Ishikawa (cell line): Measurements from ENCODE around the gene UQCC5.

Experiments
- CREB1 ChIP-seq: IDR thresholded peaks from 2 replicates; pipeline ENCODE4 v1.6.1; 2012; ENCODE audit warnings: low read depth
- TAF1 ChIP-seq: IDR thresholded peaks from 2 replicates; pipeline ENCODE4 v1.6.1; 2012; ENCODE audit warnings: low read depth, mild to moderate bottlenecking
- TCF12 ChIP-seq: IDR thresholded peaks from 2 replicates; pipeline ENCODE4 v1.6.1; 2012; ENCODE audit warnings: low read depth
- TF ChIP-seq, protein P1 (sequence below): IDR thresholded peaks from 2 replicates; pipeline ENCODE4 v1.6.1; 2012; ENCODE audit warnings: low read depth, mild to moderate bottlenecking

DNA sequence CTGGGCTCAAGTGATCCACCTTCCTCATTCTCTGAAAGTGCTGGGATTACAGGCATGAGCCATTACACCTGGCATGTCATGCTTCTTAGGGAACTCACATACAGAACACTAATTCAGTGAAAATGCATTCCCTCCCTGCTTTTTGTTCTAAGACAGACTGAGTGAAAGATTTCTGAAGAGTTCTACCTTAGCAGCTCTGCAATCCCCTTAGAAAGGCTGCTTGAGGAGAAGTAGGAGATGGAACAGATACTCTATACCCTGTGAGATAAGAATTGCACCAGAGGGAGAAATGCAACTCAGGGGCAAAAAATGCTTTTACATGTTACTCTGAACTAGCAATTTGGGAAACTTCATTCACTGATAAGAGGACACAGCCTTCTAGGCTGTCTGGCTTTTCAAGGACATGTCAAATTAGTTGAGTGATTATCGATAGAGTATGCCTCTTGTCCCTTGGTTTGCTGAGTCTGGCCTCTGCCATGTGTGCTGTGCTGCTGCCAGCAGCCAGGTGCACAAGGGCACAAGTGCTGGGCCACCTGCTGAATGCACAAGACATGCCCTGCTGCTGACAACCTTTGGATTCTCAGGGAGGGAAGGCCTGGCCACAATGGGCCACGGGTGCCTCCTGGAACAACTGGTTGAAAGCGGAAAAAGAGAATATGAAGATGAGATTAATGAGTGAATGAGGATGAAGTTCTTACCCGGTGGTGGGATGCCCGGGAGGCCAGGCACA lies 17.8 kb downstream of the UQCC5 start:
- TF ChIP-seq TAF1 = no peak
- TF ChIP-seq, protein P1, sequence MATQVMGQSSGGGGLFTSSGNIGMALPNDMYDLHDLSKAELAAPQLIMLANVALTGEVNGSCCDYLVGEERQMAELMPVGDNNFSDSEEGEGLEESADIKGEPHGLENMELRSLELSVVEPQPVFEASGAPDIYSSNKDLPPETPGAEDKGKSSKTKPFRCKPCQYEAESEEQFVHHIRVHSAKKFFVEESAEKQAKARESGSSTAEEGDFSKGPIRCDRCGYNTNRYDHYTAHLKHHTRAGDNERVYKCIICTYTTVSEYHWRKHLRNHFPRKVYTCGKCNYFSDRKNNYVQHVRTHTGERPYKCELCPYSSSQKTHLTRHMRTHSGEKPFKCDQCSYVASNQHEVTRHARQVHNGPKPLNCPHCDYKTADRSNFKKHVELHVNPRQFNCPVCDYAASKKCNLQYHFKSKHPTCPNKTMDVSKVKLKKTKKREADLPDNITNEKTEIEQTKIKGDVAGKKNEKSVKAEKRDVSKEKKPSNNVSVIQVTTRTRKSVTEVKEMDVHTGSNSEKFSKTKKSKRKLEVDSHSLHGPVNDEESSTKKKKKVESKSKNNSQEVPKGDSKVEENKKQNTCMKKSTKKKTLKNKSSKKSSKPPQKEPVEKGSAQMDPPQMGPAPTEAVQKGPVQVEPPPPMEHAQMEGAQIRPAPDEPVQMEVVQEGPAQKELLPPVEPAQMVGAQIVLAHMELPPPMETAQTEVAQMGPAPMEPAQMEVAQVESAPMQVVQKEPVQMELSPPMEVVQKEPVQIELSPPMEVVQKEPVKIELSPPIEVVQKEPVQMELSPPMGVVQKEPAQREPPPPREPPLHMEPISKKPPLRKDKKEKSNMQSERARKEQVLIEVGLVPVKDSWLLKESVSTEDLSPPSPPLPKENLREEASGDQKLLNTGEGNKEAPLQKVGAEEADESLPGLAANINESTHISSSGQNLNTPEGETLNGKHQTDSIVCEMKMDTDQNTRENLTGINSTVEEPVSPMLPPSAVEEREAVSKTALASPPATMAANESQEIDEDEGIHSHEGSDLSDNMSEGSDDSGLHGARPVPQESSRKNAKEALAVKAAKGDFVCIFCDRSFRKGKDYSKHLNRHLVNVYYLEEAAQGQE = no peak
- TF ChIP-seq TCF12 = no peak
- TF ChIP-seq CREB1 = no peak
